ENCODE data around the gene EVI5L. TPM values are rescaled to one million over a fixed set of nuclear protein-coding genes. Genes with fewer than 3 reads are reported as not detected.

EVI5L gene
- total RNA-seq, 4 donors from 2014 or later = 7.7 to 22.3 (median 14.9) TPM

GRCh38 chr19:7862413-7862951 is 32.5 kb downstream of the EVI5L start:
- Histone ChIP-seq H3K27ac (no peak overlapping the region), H3K27me3 (no peaks in the 10 kb centered on the region), H3K4me3 (peak overlapping the region; percentile 4 to 46 (median 35)), H3K4me1 (peaks cover 0 to 23% (median 12%) of the 10 kb centered on the region in 4 donors), H3K9me3 (no peaks in the 10 kb centered on the region), H3K36me3 (no peaks in the 10 kb centered on the region)
- TF ChIP-seq CTCF (IDR thresholded peaks at IDR 0.05) = no peak
- no peak for TF ChIP-seq POLR2A (IDR thresholded peaks at IDR 0.05)
- peak; percentile 67 to 88 (median 84) for DNase-seq

- H3K36me3 ChIP-seq = no peaks in the 10 kb centered on the region
- peak overlapping the region in 2 of 4 donors; percentile 28 to 42 for H3K4me3 ChIP-seq
- TF ChIP-seq POLR2A (IDR thresholded peaks at IDR 0.05) (no peak), CTCF (IDR thresholded peaks at IDR 0.05) (no peak)
- no peak overlapping the region for H3K27ac ChIP-seq
- DNase-seq = peak in 1 of 3 donors; percentile 52
- peaks cover 2 to 24% (median 13%) of the 10 kb centered on the region in 4 donors for H3K4me1 ChIP-seq
- no peaks in the 10 kb centered on the region for H3K27me3 ChIP-seq
- H3K9me3 ChIP-seq = no peaks in the 10 kb centered on the region
Observed at GRCh38 chr19:7863157-7863970, 33.3 kb downstream of the EVI5L start.

- no peaks in the 10 kb centered on the region for H3K36me3 ChIP-seq
- no peak overlapping the region for H3K4me3 ChIP-seq
- H3K27me3 ChIP-seq = no peaks in the 10 kb centered on the region
- DNase-seq = peak in 1 of 3 donors; percentile 37
- TF ChIP-seq CTCF (IDR thresholded peaks at IDR 0.05) (no peak), POLR2A (IDR thresholded peaks at IDR 0.05) (no peak)
- no peaks in the 10 kb centered on the region for H3K9me3 ChIP-seq
- peaks cover 5 to 32% (median 20%) of the 10 kb centered on the region in 4 donors for H3K4me1 ChIP-seq
- no peak overlapping the region for H3K27ac ChIP-seq
Observed at GRCh38 chr19:7863971-7864689, 34.1 kb downstream of the EVI5L start.

- H3K36me3 ChIP-seq = no peaks in the 10 kb centered on the region
- no peaks in the 10 kb centered on the region for H3K27me3 ChIP-seq
- H3K9me3 ChIP-seq = no peaks in the 10 kb centered on the region
- H3K4me3 ChIP-seq = no peak overlapping the region
- DNase-seq = no peak
- TF ChIP-seq POLR2A (IDR thresholded peaks at IDR 0.05) (no peak), CTCF (IDR thresholded peaks at IDR 0.05) (no peak)
- H3K4me1 ChIP-seq = peaks cover 5 to 37% (median 23%) of the 10 kb centered on the region in 4 donors
- no peak overlapping the region for H3K27ac ChIP-seq
Observed at GRCh38 chr19:7864690-7865074, 34.7 kb downstream of the EVI5L start.

- TF ChIP-seq POLR2A (IDR thresholded peaks at IDR 0.05) = no peak
- TF ChIP-seq CTCF (IDR thresholded peaks at IDR 0.05) = no peak
- H3K27ac ChIP-seq = no peak overlapping the region
- no peaks in the 10 kb centered on the region for H3K36me3 ChIP-seq
- no peaks in the 10 kb centered on the region for H3K9me3 ChIP-seq
- H3K4me3 ChIP-seq = no peak overlapping the region
- peak in 1 of 3 donors; percentile 39 for DNase-seq
- peaks cover 5 to 41% (median 23%) of the 10 kb centered on the region in 4 donors for H3K4me1 ChIP-seq
- no peaks in the 10 kb centered on the region for H3K27me3 ChIP-seq
Observed at GRCh38 chr19:7865262-7865911, 35.4 kb downstream of the EVI5L start.
